ENCODE results near the gene IDE. TPM values are rescaled to one million over a fixed set of nuclear protein-coding genes. Genes with fewer than 3 reads are reported as not detected.

IDE gene
- total RNA-seq, 1 experiment from 2014 or later = 55.8 TPM

DNA sequence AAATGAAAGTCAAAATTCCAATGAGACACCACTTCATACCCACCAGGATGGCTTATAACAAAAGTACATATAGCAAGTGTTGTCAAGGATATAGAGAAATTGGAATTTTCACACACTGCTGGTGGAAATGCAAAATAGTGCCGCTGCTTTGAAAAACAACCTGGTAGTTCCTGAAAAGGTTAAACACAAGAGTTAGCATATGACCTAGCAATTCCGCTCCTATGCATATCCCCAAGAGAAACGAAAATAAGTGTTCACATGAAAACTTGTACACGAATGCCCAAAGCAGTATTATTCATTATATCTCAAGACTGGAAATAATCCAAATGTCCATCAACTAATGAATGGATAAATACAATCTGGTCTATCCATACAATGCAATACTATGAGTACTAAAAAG is 14.8 kb downstream of the IDE start:
- peaks cover 0 to 3% of the 10 kb centered on the region in 2 experiments; a peak in 1 of 4 replicates for H3K9me3 ChIP-seq (ENCODE audit: control insufficient read depth in 1 of 2, insufficient read depth in 1 of 2, low read depth in 1 of 2, low read length in 2 of 2)
- no peak overlapping the region for H3K4me2 ChIP-seq (ENCODE audit: low read length)
- H3K9ac ChIP-seq (ENCODE audit: low read length) = no peak overlapping the region
- intact Hi-C loops (cut with micrococcal nuclease) = no loop called here
- ChIA-PET CTCF (no interaction called here), POLR2A (no interaction called here), RAD21 (ENCODE audit: low non-redundant PET in 1 of 2, low total read pairs in 2 of 2, uncharacterized antibody in 2 of 2, unreplicated experiment in 2 of 2) (no interaction called here)
- peaks cover 54% of the 10 kb centered on the region for H3K79me2 ChIP-seq (ENCODE audit: insufficient read depth, low read length)
- no peaks in the 10 kb centered on the region for H3K4me1 ChIP-seq (ENCODE audit: control insufficient read depth in 1 of 2, insufficient read depth in 2 of 2, low read length in 2 of 2)
- no peak overlapping the region for H2AFZ ChIP-seq (ENCODE audit: low read depth, low read length, poor library complexity, severe bottlenecking)
- no peaks in the 10 kb centered on the region for H3K27me3 ChIP-seq (ENCODE audit: insufficient read depth, low read length)
- H4K20me1 ChIP-seq (ENCODE audit: insufficient read depth) = no peaks in the 10 kb centered on the region
- no peaks in the 10 kb centered on the region for H3K9me2 ChIP-seq (ENCODE audit: insufficient read depth)
- no TSS peak for BruUV-seq (replicated peaks)
- H3K36me3 ChIP-seq (ENCODE audit: control insufficient read depth in 1 of 2, insufficient read depth in 2 of 2, low read length in 2 of 2) = peaks cover 0 to 18% of the 10 kb centered on the region in 2 experiments; a peak in 2 of 4 replicates
- no peak for TF ChIP-seq CBX3 (IDR thresholded peaks at IDR 0.05; ENCODE audit: low read depth)
- no peak for TF ChIP-seq RAD21 (IDR thresholded peaks at IDR 0.05; ENCODE audit: low read depth)
- TF ChIP-seq, protein P1, sequence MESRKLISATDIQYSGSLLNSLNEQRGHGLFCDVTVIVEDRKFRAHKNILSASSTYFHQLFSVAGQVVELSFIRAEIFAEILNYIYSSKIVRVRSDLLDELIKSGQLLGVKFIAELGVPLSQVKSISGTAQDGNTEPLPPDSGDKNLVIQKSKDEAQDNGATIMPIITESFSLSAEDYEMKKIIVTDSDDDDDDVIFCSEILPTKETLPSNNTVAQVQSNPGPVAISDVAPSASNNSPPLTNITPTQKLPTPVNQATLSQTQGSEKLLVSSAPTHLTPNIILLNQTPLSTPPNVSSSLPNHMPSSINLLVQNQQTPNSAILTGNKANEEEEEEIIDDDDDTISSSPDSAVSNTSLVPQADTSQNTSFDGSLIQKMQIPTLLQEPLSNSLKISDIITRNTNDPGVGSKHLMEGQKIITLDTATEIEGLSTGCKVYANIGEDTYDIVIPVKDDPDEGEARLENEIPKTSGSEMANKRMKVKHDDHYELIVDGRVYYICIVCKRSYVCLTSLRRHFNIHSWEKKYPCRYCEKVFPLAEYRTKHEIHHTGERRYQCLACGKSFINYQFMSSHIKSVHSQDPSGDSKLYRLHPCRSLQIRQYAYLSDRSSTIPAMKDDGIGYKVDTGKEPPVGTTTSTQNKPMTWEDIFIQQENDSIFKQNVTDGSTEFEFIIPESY (IDR thresholded peaks at IDR 0.05; ENCODE audit: extremely low read depth, insufficient replicate concordance, low read length) = no peak
- TF ChIP-seq YY1 (IDR thresholded peaks at IDR 0.05; ENCODE audit: extremely low read depth, insufficient replicate concordance, low read depth, low read length) = no peak
- TF ChIP-seq, protein P2, sequence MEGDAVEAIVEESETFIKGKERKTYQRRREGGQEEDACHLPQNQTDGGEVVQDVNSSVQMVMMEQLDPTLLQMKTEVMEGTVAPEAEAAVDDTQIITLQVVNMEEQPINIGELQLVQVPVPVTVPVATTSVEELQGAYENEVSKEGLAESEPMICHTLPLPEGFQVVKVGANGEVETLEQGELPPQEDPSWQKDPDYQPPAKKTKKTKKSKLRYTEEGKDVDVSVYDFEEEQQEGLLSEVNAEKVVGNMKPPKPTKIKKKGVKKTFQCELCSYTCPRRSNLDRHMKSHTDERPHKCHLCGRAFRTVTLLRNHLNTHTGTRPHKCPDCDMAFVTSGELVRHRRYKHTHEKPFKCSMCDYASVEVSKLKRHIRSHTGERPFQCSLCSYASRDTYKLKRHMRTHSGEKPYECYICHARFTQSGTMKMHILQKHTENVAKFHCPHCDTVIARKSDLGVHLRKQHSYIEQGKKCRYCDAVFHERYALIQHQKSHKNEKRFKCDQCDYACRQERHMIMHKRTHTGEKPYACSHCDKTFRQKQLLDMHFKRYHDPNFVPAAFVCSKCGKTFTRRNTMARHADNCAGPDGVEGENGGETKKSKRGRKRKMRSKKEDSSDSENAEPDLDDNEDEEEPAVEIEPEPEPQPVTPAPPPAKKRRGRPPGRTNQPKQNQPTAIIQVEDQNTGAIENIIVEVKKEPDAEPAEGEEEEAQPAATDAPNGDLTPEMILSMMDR (IDR thresholded peaks at IDR 0.05 in 2 of 3, conservative IDR thresholded peaks at IDR 0.05 in 1 of 3; ENCODE audit: borderline replicate concordance in 1 of 3, insufficient read depth in 1 of 3, low read depth in 2 of 3, low read length in 2 of 3) = no peak
- TF ChIP-seq POLR2AphosphoS5 (IDR thresholded peaks at IDR 0.05; ENCODE audit: low read depth, low read length) = no peak
- TF ChIP-seq, protein P3, sequence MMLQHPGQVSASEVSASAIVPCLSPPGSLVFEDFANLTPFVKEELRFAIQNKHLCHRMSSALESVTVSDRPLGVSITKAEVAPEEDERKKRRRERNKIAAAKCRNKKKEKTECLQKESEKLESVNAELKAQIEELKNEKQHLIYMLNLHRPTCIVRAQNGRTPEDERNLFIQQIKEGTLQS (IDR thresholded peaks at IDR 0.05) = no peak
- no peak for TF ChIP-seq SRF (IDR thresholded peaks at IDR 0.05; ENCODE audit: low read depth)
- TF ChIP-seq ELF1 (IDR thresholded peaks at IDR 0.05; ENCODE audit: borderline replicate concordance, low read depth) = no peak
- TF ChIP-seq, protein P4, sequence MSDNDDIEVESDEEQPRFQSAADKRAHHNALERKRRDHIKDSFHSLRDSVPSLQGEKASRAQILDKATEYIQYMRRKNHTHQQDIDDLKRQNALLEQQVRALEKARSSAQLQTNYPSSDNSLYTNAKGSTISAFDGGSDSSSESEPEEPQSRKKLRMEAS (IDR thresholded peaks at IDR 0.05) = no peak
- TF ChIP-seq, protein P5, sequence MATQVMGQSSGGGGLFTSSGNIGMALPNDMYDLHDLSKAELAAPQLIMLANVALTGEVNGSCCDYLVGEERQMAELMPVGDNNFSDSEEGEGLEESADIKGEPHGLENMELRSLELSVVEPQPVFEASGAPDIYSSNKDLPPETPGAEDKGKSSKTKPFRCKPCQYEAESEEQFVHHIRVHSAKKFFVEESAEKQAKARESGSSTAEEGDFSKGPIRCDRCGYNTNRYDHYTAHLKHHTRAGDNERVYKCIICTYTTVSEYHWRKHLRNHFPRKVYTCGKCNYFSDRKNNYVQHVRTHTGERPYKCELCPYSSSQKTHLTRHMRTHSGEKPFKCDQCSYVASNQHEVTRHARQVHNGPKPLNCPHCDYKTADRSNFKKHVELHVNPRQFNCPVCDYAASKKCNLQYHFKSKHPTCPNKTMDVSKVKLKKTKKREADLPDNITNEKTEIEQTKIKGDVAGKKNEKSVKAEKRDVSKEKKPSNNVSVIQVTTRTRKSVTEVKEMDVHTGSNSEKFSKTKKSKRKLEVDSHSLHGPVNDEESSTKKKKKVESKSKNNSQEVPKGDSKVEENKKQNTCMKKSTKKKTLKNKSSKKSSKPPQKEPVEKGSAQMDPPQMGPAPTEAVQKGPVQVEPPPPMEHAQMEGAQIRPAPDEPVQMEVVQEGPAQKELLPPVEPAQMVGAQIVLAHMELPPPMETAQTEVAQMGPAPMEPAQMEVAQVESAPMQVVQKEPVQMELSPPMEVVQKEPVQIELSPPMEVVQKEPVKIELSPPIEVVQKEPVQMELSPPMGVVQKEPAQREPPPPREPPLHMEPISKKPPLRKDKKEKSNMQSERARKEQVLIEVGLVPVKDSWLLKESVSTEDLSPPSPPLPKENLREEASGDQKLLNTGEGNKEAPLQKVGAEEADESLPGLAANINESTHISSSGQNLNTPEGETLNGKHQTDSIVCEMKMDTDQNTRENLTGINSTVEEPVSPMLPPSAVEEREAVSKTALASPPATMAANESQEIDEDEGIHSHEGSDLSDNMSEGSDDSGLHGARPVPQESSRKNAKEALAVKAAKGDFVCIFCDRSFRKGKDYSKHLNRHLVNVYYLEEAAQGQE (IDR thresholded peaks at IDR 0.05; ENCODE audit: low read depth) = no peak
- no peak for TF ChIP-seq TCF7L2 (IDR thresholded peaks at IDR 0.05; ENCODE audit: borderline replicate concordance, extremely low read depth, insufficient read depth, insufficient read length)
- no peak for TF ChIP-seq POLR2A (IDR thresholded peaks at IDR 0.05; ENCODE audit: borderline replicate concordance, extremely low read depth, insufficient read depth, insufficient read length)
- no peak overlapping the region for H3K4me3 ChIP-seq (replicated peaks in 1 of 2; ENCODE audit: low read depth in 1 of 2, low read length in 2 of 2)
- no peak for DNase-seq (ENCODE audit: low read depth, low spot score)
- no peak for ATAC-seq
- no peak overlapping the region for H3K27ac ChIP-seq (ENCODE audit: low read depth, low read length)
